Transverse colon (tissue), 3 donors: ENCODE measurements around the gene CIB1.

Source experiments
- CTCF ChIP-seq, 5 experiments: fragments of 200-600 bp in 3 of 5; fragments of 450-650 bp in 2 of 5; sonication (generic) in 3 of 5; IDR thresholded peaks; 1 replicate in 2 of 5; 2 replicates in 3 of 5; pipeline ENCODE4 v1.5.1; 2016 to 2017; ENCODE audit warnings: antibody characterized with exemption in 5 of 5, inconsistent platforms in 3 of 5, mild to moderate bottlenecking in 2 of 5, moderate library complexity in 1 of 5
- EP300 ChIP-seq: sonication (generic); formaldehyde crosslinking; IDR thresholded peaks from one replicate; pipeline ENCODE4 v1.6.1; 2017; ENCODE audit warnings: antibody characterized with exemption, low read depth
- POLR2A ChIP-seq: fragments of 450-650 bp; IDR thresholded peaks from one replicate; pipeline ENCODE4 v1.6.1; 2016; ENCODE audit warnings: antibody characterized with exemption, mild to moderate bottlenecking, moderate library complexity

- TF ChIP-seq CTCF (IDR thresholded peaks at IDR 0.05), result no peak
- TF ChIP-seq EP300, result no peak
- TF ChIP-seq POLR2A, result no peak
Measured at GRCh38 chr15:90181776-90182175, 52.0 kb downstream of the CIB1 start.
